IMR-90 (cell line): ENCODE measurements around the gene CDH13. TPM values are rescaled to one million over a fixed set of nuclear protein-coding genes. Genes with fewer than 3 reads are reported as not detected.

Source experiments
- ATAC-seq: fragments of 200-7000 bp; cut with Tn5 transposase; 2 replicates; pipeline ENCODE4 v1.9.1; 2020; ENCODE audit warnings: low read depth, mild to moderate bottlenecking, moderate library complexity
- BruUV-seq: library from RNA; stranded (reverse); fragments of 400-500 nt; replicated peaks from 2 replicates; lab custom pipeline; 2021; lab: Mats Ljungman, UMichigan
- CTCF ChIA-PET: fragments of 300-600 bp; formaldehyde crosslinking; extraction: SDS; loops from one replicate; lab custom pipeline; 2021; ENCODE audit warnings: antibody characterized with exemption; lab: Yijun Ruan, JAX
- POLR2A ChIA-PET: fragments of 300-600 bp; sonication (Branson Sonifier 250); formaldehyde crosslinking; loops from one replicate; lab custom pipeline; 2022; ENCODE audit warnings: antibody characterized with exemption; ENCODE audit not compliant: unreplicated experiment; lab: Charles Lee
- DNase-seq: peaks from one replicate; pipeline ENCODE4 v3.0.0; 2013
- H2AFZ ChIP-seq: replicated peaks from 2 replicates; pipeline ENCODE3; 2013; ENCODE audit warnings: low read length, mild to moderate bottlenecking; ENCODE audit not compliant: poor library complexity
- H2AK5ac ChIP-seq: 2 replicates; pipeline ENCODE4 v1.6.1; 2013; ENCODE audit warnings: low read depth, low read length, inconsistent platforms
- H2AK9ac ChIP-seq: replicated peaks from 2 replicates; pipeline ENCODE3; 2013; ENCODE audit warnings: mild to moderate bottlenecking, low read depth, low read length, moderate library complexity; ENCODE audit not compliant: poor library complexity
- H2BK120ac ChIP-seq: 2 replicates; pipeline ENCODE4 v1.6.1; 2013; ENCODE audit warnings: low read depth, low read length, inconsistent platforms
- H2BK15ac ChIP-seq: 3 replicates; pipeline ENCODE4 v1.6.1; 2013; ENCODE audit warnings: low read depth, low read length, inconsistent platforms
- H2BK20ac ChIP-seq: 2 replicates; pipeline ENCODE4 v1.6.1; 2013; ENCODE audit warnings: low read depth, mild to moderate bottlenecking, inconsistent platforms, low read length, moderate library complexity
- H2BK5ac ChIP-seq: 2 replicates; pipeline ENCODE4 v1.6.1; 2013; ENCODE audit warnings: mild to moderate bottlenecking, low read depth, low read length, inconsistent platforms; ENCODE audit not compliant: poor library complexity, severe bottlenecking
- H3K14ac ChIP-seq: replicated peaks from 2 replicates; pipeline ENCODE4 v1.6.1; 2013; ENCODE audit warnings: low read depth, low read length, inconsistent platforms
- H3K18ac ChIP-seq: 2 replicates; pipeline ENCODE4 v1.6.1; 2013; ENCODE audit warnings: low read depth, low read length, control low read depth
- H3K23ac ChIP-seq: 2 replicates; pipeline ENCODE4 v1.6.1; 2013; ENCODE audit warnings: low read depth, low read length, inconsistent platforms
- H3K27ac ChIP-seq: 2 replicates; pipeline ENCODE4 v1.5.1; 2013; ENCODE audit warnings: mild to moderate bottlenecking, control low read depth, low read length; ENCODE audit not compliant: insufficient read depth
- H3K27me3 ChIP-seq: 2 replicates; pipeline ENCODE4 v1.6.1; 2013; ENCODE audit warnings: low read length; ENCODE audit not compliant: control insufficient read depth, insufficient read depth
- H3K36me3 ChIP-seq: 2 replicates; pipeline ENCODE4 v1.6.1; 2013; ENCODE audit warnings: low read length, mixed read lengths; ENCODE audit not compliant: control insufficient read depth, insufficient read depth
- H3K4ac ChIP-seq: 2 replicates; pipeline ENCODE4 v1.6.1; 2013; ENCODE audit warnings: low read depth, low read length, inconsistent platforms
- H3K4me1 ChIP-seq: 2 replicates; pipeline ENCODE4 v1.6.1; 2013; ENCODE audit warnings: low read length, mixed read lengths; ENCODE audit not compliant: control insufficient read depth, insufficient read depth
- H3K4me2 ChIP-seq: 2 replicates; pipeline ENCODE4 v1.6.1; 2013; ENCODE audit warnings: low read depth, mild to moderate bottlenecking, control low read depth, low read length, moderate library complexity
- H3K4me3 ChIP-seq: 2 replicates; pipeline ENCODE4 v1.5.1; 2013; ENCODE audit warnings: low read depth, mild to moderate bottlenecking, control low read depth, low read length, moderate library complexity; ENCODE audit not compliant: insufficient read depth
- H3K56ac ChIP-seq: 2 replicates; pipeline ENCODE4 v1.6.1; 2013; ENCODE audit warnings: low read length, inconsistent platforms; ENCODE audit not compliant: insufficient read depth; ENCODE audit errors: extremely low read depth
- H3K79me1 ChIP-seq, 2 experiments: 2 replicates each; pipeline ENCODE4 v1.6.1; 2013; ENCODE audit warnings: low read length in 2 of 2, inconsistent platforms in 1 of 2, low read depth in 1 of 2
- H3K9ac ChIP-seq: 2 replicates; pipeline ENCODE4 v1.6.1; 2013; ENCODE audit warnings: low read depth, low read length, control low read depth
- H3K9me1 ChIP-seq: 2 replicates; pipeline ENCODE4 v1.6.1; 2013; ENCODE audit warnings: low read length, inconsistent platforms; ENCODE audit not compliant: insufficient read depth
- H3K9me3 ChIP-seq: 2 replicates; pipeline ENCODE4 v1.6.1; 2013; ENCODE audit warnings: low read length; ENCODE audit not compliant: control insufficient read depth, insufficient read depth
- H4K20me1 ChIP-seq: 2 replicates; pipeline ENCODE4 v1.6.1; 2013; ENCODE audit warnings: low read length, inconsistent platforms; ENCODE audit not compliant: insufficient read depth
- H4K5ac ChIP-seq: 2 replicates; pipeline ENCODE4 v1.6.1; 2013; ENCODE audit warnings: mild to moderate bottlenecking, low read depth, low read length, control low read depth
- H4K8ac ChIP-seq, 2 experiments: 2 replicates each; pipeline ENCODE4 v1.6.1; 2013; ENCODE audit warnings: low read depth in 2 of 2, low read length in 2 of 2, control low read depth in 1 of 2, inconsistent platforms in 1 of 2
- H4K91ac ChIP-seq: 2 replicates; pipeline ENCODE4 v1.6.1; 2013; ENCODE audit warnings: low read depth, low read length, inconsistent platforms; ENCODE audit not compliant: insufficient read depth
- BHLHE40 ChIP-seq: fragments of 150-350 bp; IDR thresholded peaks from 2 replicates; pipeline ENCODE4 v1.6.1; 2016; ENCODE audit warnings: mild to moderate bottlenecking, low read depth, low read length
- CEBPB ChIP-seq: IDR thresholded peaks from 2 replicates; pipeline ENCODE4 v1.6.1; 2012; ENCODE audit warnings: low read depth, low read length, improper control_type of control experiment
- CHD1 ChIP-seq: IDR thresholded peaks from 2 replicates; pipeline ENCODE4 v1.6.1; 2012; ENCODE audit warnings: low read depth, low read length, improper control_type of control experiment
- ELK1 ChIP-seq: fragments of 150-350 bp; IDR thresholded peaks from 2 replicates; pipeline ENCODE4 v1.6.1; 2016; ENCODE audit warnings: low read depth, mild to moderate bottlenecking, low read length, moderate library complexity, borderline replicate concordance
- FOS ChIP-seq: fragments of 150-350 bp; IDR thresholded peaks from 2 replicates; pipeline ENCODE4 v1.6.1; 2016; ENCODE audit warnings: low read depth, low read length
- MAFK ChIP-seq: IDR thresholded peaks from 2 replicates; pipeline ENCODE4 v1.6.1; 2012; ENCODE audit warnings: low read depth, low read length, improper control_type of control experiment
- MAZ ChIP-seq: IDR thresholded peaks from 2 replicates; pipeline ENCODE4 v1.6.1; 2012; ENCODE audit warnings: low read depth, mild to moderate bottlenecking, low read length, improper control_type of control experiment, moderate library complexity, borderline replicate concordance
- MXI1 ChIP-seq: IDR thresholded peaks from 2 replicates; pipeline ENCODE4 v1.6.1; 2012; ENCODE audit warnings: low read depth, mild to moderate bottlenecking, low read length, moderate library complexity, borderline replicate concordance
- NFE2L2 ChIP-seq: fragments of 150-350 bp; IDR thresholded peaks from 2 replicates; pipeline ENCODE4 v1.6.1; 2016; ENCODE audit warnings: low read depth, mild to moderate bottlenecking, low read length
- POLR2A ChIP-seq: IDR thresholded peaks from 2 replicates; pipeline ENCODE4 v1.6.1; 2012; ENCODE audit warnings: mild to moderate bottlenecking, low read depth, low read length
- RAD21 ChIP-seq: IDR thresholded peaks from 2 replicates; pipeline ENCODE4 v1.6.1; 2012; ENCODE audit warnings: low read length, improper control_type of control experiment
- RCOR1 ChIP-seq: IDR thresholded peaks from 2 replicates; pipeline ENCODE4 v1.6.1; 2012; ENCODE audit warnings: mild to moderate bottlenecking, low read length, improper control_type of control experiment; ENCODE audit not compliant: insufficient replicate concordance
- RFX5 ChIP-seq: IDR thresholded peaks from 2 replicates; pipeline ENCODE4 v1.8.0; 2012; ENCODE audit warnings: low read depth, mild to moderate bottlenecking, low read length, moderate library complexity
- SMC3 ChIP-seq: fragments of 150-350 bp; IDR thresholded peaks from 2 replicates; pipeline ENCODE4 v1.6.1; 2016; ENCODE audit warnings: low read depth, mild to moderate bottlenecking, antibody characterized with exemption, low read length, moderate library complexity
- WGBS, 2 experiments: methylation state at CpG; one replicate each; pipeline versions ENCODE4 v1.1.5 to v1.1.7; 2013; ENCODE audit warnings: missing lambda C conversion rate in 2 of 2; ENCODE audit not compliant: insufficient read length in 1 of 2; ENCODE audit errors: extremely low coverage in 2 of 2; 5-methylcytosine and 5-hydroxymethylcytosine counted together
- dilution Hi-C: fragments of 300-500 bp; cut with HindIII; formaldehyde crosslinking; loops from one replicate; pipeline ENCODE4 v1.14.3; 2018; ENCODE audit warnings: low sequenced_read_pairs; ENCODE audit not compliant: unreplicated experiment
- in situ Hi-C: fragments of 300-500 bp; cut with MboI; formaldehyde crosslinking; loops from 3 replicates; pipeline ENCODE4 v1.14.3; 2019; ENCODE audit warnings: low sequenced_read_pairs, inconsistent platforms, mixed read lengths
- intact Hi-C: fragments of 100-400 bp; cut with micrococcal nuclease; formaldehyde crosslinking; loops from 2 replicates; pipeline ENCODE4 v1.10.0; 2022
- polyA plus RNA-seq, 3 experiments: library from polyadenylated mRNA; depleted of rRNA; stranded (reverse); fragments of >200 nt; gene quantifications; 2 replicates each; pipeline ENCODE4 v1.2.3, GENCODE V29; 2012; ENCODE audit warnings: low replicate concordance in 1 of 3
- total RNA-seq: library from RNA; depleted of rRNA; stranded (reverse); fragments of >200 nt; gene quantifications from 2 replicates; pipeline ENCODE4 v1.2.3, GENCODE V29; 2012
- TF ChIP-seq, protein P1 (sequence below): conservative IDR thresholded peaks from 2 replicates; pipeline ENCODE4 v1.5.1; 2012; ENCODE audit warnings: mild to moderate bottlenecking, low read depth, low read length, improper control_type of control experiment
- TF ChIP-seq, protein P2 (sequence below): fragments of 150-350 bp; IDR thresholded peaks from 2 replicates; pipeline ENCODE4 v1.6.1; 2017; ENCODE audit warnings: mild to moderate bottlenecking, antibody characterized with exemption, low read length, low read depth

Gene CDH13
- total and polyA plus RNA-seq, 2 of the 4 experiments (the other 2 are of a cell fraction) = 61.6 to 74.7 TPM

DNA sequence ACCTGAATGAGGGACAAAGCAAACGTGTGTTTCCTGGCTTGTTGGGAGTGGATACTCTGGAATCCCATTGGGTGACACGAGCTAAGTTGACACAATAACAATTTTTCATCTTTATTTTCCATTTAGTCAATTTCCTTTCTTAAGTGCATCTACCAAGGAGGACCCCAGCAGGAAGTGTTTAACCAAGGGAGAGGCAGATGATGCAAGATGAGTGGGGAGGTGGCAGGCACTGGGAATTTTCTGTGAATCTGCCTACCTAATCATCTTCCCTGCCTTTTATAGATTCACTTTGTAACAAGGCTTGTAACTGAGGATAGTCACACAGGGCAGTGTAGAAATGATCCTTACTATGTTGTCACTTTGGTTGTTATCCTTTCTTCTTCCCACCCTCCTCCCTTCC, 863.3 kb downstream of the CDH13 start:
- no peak overlapping the region for H3K56ac ChIP-seq
- no peak overlapping the region for H2AK5ac ChIP-seq
- H4K20me1 ChIP-seq = no peaks in the 10 kb centered on the region
- in situ Hi-C loops (no loop called here), dilution Hi-C loops (no loop called here), intact Hi-C loops (no loop called here)
- no peak overlapping the region for H3K27ac ChIP-seq
- no peaks in the 10 kb centered on the region; a peak in 1 of 4 replicates for H3K79me1 ChIP-seq
- 33% methylated on average over 1 of the region's 2 CpGs; no CpG with 5 or more reads in 1 of the 2 experiments for WGBS, 2 experiments
- H3K9ac ChIP-seq = no peak overlapping the region
- no peak overlapping the region for H2AFZ ChIP-seq
- no peak overlapping the region for H3K4me3 ChIP-seq
- no peak overlapping the region for H3K18ac ChIP-seq
- no peak overlapping the region for H3K4ac ChIP-seq
- ATAC-seq = no peak
- no peak overlapping the region for H3K4me2 ChIP-seq
- no peaks in the 10 kb centered on the region for H3K9me1 ChIP-seq
- no peak overlapping the region for H3K14ac ChIP-seq
- no peaks in the 10 kb centered on the region for H3K27me3 ChIP-seq
- CTCF ChIA-PET = no interaction called here
- no peaks in the 10 kb centered on the region for H3K36me3 ChIP-seq
- H3K9me3 ChIP-seq = no peaks in the 10 kb centered on the region
- H4K91ac ChIP-seq = no peak overlapping the region
- no TSS peak for BruUV-seq
- no peak overlapping the region for H2BK120ac ChIP-seq
- POLR2A ChIA-PET = no interaction called here
- H2AK9ac ChIP-seq = no peak overlapping the region
- no peak overlapping the region for H4K5ac ChIP-seq
- TF ChIP-seq, protein P1, sequence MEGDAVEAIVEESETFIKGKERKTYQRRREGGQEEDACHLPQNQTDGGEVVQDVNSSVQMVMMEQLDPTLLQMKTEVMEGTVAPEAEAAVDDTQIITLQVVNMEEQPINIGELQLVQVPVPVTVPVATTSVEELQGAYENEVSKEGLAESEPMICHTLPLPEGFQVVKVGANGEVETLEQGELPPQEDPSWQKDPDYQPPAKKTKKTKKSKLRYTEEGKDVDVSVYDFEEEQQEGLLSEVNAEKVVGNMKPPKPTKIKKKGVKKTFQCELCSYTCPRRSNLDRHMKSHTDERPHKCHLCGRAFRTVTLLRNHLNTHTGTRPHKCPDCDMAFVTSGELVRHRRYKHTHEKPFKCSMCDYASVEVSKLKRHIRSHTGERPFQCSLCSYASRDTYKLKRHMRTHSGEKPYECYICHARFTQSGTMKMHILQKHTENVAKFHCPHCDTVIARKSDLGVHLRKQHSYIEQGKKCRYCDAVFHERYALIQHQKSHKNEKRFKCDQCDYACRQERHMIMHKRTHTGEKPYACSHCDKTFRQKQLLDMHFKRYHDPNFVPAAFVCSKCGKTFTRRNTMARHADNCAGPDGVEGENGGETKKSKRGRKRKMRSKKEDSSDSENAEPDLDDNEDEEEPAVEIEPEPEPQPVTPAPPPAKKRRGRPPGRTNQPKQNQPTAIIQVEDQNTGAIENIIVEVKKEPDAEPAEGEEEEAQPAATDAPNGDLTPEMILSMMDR = no peak
- no peak for TF ChIP-seq ELK1
- TF ChIP-seq RCOR1 = no peak
- TF ChIP-seq, protein P2, sequence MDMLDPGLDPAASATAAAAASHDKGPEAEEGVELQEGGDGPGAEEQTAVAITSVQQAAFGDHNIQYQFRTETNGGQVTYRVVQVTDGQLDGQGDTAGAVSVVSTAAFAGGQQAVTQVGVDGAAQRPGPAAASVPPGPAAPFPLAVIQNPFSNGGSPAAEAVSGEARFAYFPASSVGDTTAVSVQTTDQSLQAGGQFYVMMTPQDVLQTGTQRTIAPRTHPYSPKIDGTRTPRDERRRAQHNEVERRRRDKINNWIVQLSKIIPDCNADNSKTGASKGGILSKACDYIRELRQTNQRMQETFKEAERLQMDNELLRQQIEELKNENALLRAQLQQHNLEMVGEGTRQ = no peak
- no peak for TF ChIP-seq NFE2L2
- no peak for TF ChIP-seq FOS
- TF ChIP-seq BHLHE40 = no peak
- TF ChIP-seq RAD21 = no peak
- no peak for TF ChIP-seq CHD1
- TF ChIP-seq MXI1 = no peak
- no peak for TF ChIP-seq RFX5
- TF ChIP-seq MAFK = no peak
- TF ChIP-seq MAZ = no peak
- no peak for TF ChIP-seq CEBPB
- no peak for TF ChIP-seq POLR2A
- TF ChIP-seq SMC3 = no peak
- no peaks in the 10 kb centered on the region for H3K4me1 ChIP-seq
- H3K23ac ChIP-seq = no peak overlapping the region
- H2BK15ac ChIP-seq = no peak overlapping the region
- no peak for DNase-seq
- no peak overlapping the region for H2BK5ac ChIP-seq
- no peak overlapping the region for H4K8ac ChIP-seq
- no peak overlapping the region for H2BK20ac ChIP-seq
